Osteocyte (in vitro differentiated cells): ENCODE measurements around the gene ASIC2. TPM values are rescaled to one million over a fixed set of nuclear protein-coding genes. Genes with fewer than 3 reads are reported as not detected.

Experiments
- DNase-seq: peaks from one replicate; pipeline ENCODE4 v3.0.0; 2021; ENCODE audit warnings: mixed read lengths; ENCODE audit not compliant: unreplicated experiment; ENCODE audit errors: extremely low spot score
- H3K27ac Mint-ChIP-seq: one replicate; pipeline ENCODE4 v1.8.0; 2021; ENCODE audit warnings: mild to moderate bottlenecking, mixed read lengths; ENCODE audit not compliant: unreplicated experiment
- H3K27me3 Mint-ChIP-seq: one replicate; pipeline ENCODE4 v1.8.0; 2021; ENCODE audit warnings: mixed read lengths; ENCODE audit not compliant: unreplicated experiment
- H3K36me3 Mint-ChIP-seq: one replicate; pipeline ENCODE4 v1.8.0; 2021; ENCODE audit warnings: mixed read lengths; ENCODE audit not compliant: unreplicated experiment
- H3K4me1 Mint-ChIP-seq: one replicate; pipeline ENCODE4 v1.8.0; 2021; ENCODE audit warnings: mixed read lengths; ENCODE audit not compliant: unreplicated experiment
- H3K4me3 Mint-ChIP-seq: one replicate; pipeline ENCODE4 v1.8.0; 2021; ENCODE audit warnings: mild to moderate bottlenecking, moderate library complexity, mixed read lengths; ENCODE audit not compliant: unreplicated experiment
- H3K9me3 Mint-ChIP-seq: one replicate; pipeline ENCODE4 v1.8.0; 2021; ENCODE audit warnings: mixed read lengths; ENCODE audit not compliant: unreplicated experiment
- CTCF ChIP-seq: fragments of 200-600 bp; sonication (generic); IDR thresholded peaks from 2 replicates; pipeline ENCODE4 v1.5.0; 2021; ENCODE audit warnings: antibody characterized with exemption, mild to moderate bottlenecking, moderate library complexity
- total RNA-seq: library from RNA; stranded (reverse); gene quantifications from 2 replicates; pipeline ENCODE4 v1.2.1, GENCODE V29; 2021

The ASIC2 gene
- total RNA-seq, 1 donor from 2014 or later: not detected

GRCh38 chr17:33106525-33107165 is 186.4 kb downstream of the ASIC2 start:
- no peaks in the 10 kb centered on the region for H3K36me3 Mint-ChIP-seq
- H3K27ac Mint-ChIP-seq: no peak overlapping the region
- H3K4me3 Mint-ChIP-seq: no peak overlapping the region
- H3K4me1 Mint-ChIP-seq: no peaks in the 10 kb centered on the region
- no peak for DNase-seq
- no peaks in the 10 kb centered on the region for H3K27me3 Mint-ChIP-seq
- no peak for TF ChIP-seq CTCF
- peaks cover 15% of the 10 kb centered on the region for H3K9me3 Mint-ChIP-seq

DNA sequence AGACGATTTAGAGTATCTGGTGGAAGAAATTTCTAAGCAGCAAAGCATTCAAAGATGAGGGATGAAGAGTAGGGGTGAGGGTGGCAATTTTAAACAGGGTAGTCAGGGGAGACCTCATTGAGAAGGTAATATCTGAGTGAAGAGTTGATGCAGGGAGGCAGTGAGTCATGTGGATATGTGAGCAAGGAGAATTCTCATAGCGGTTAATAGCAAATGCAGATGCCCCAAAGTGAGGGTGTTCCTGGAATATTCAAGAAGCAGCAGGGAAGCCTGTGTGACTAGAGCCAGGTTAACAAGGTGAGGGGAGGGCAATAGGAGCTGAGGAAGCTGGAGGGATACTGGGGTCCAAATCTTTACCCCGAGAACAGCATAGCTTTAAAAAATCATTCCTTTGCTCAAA is 187.2 kb downstream of the ASIC2 start:
- H3K9me3 Mint-ChIP-seq: peaks cover 13% of the 10 kb centered on the region
- TF ChIP-seq CTCF: no peak
- H3K36me3 Mint-ChIP-seq: no peaks in the 10 kb centered on the region
- no peak overlapping the region for H3K4me3 Mint-ChIP-seq
- no peak for DNase-seq
- H3K27me3 Mint-ChIP-seq: no peaks in the 10 kb centered on the region
- H3K4me1 Mint-ChIP-seq: no peaks in the 10 kb centered on the region
- no peak overlapping the region for H3K27ac Mint-ChIP-seq

DNA sequence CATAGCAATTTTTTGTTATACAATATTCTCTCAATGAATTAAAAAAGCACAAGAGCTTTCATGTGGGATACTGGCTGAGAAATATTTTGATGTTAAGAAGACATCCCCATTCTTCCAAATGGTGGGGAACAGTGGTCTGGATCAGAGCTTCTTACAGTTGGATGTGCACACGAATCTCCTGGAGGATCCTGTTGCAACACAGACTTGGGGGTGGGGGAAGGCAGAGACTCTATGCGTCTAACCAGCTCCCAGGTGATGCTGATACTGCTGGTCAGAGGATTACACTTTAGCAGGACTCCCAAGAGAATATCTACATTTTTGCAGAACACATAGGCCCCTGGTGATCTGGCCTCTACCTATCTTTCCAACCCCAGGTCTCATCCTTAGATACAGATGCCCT is 193.2 kb downstream of the ASIC2 start:
- H3K4me1 Mint-ChIP-seq: no peaks in the 10 kb centered on the region
- TF ChIP-seq CTCF: no peak
- H3K27ac Mint-ChIP-seq: no peak overlapping the region
- H3K4me3 Mint-ChIP-seq: no peak overlapping the region
- no peaks in the 10 kb centered on the region for H3K27me3 Mint-ChIP-seq
- no peak for DNase-seq
- no peaks in the 10 kb centered on the region for H3K9me3 Mint-ChIP-seq
- H3K36me3 Mint-ChIP-seq: no peaks in the 10 kb centered on the region

DNA sequence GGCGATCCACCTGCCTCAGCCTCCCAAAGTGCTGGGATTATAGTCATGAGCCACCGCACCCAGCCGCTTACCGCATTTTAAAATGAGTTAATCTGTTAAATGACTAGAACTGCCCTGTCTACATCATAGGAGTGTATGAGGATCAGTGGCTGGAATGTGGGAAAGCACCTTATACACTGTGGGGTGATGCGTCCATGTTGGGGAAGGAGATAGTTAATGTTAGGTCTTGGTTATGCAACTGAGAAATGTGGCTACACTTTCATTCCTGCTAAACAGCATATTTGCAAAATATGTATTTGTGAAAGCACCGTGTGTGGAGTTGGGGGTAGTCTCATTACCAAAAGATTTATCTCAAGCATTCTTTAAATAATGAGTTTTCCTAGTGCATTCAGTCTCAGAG is 193.8 kb downstream of the ASIC2 start:
- H3K36me3 Mint-ChIP-seq: no peaks in the 10 kb centered on the region
- TF ChIP-seq CTCF: no peak
- H3K27ac Mint-ChIP-seq: no peak overlapping the region
- no peak overlapping the region for H3K4me3 Mint-ChIP-seq
- H3K27me3 Mint-ChIP-seq: no peaks in the 10 kb centered on the region
- H3K4me1 Mint-ChIP-seq: no peaks in the 10 kb centered on the region
- H3K9me3 Mint-ChIP-seq: no peaks in the 10 kb centered on the region
- DNase-seq: no peak

GRCh38 chr17:33097411-33097810 is 195.7 kb downstream of the ASIC2 start:
- no peaks in the 10 kb centered on the region for H3K36me3 Mint-ChIP-seq
- no peaks in the 10 kb centered on the region for H3K4me1 Mint-ChIP-seq
- no peaks in the 10 kb centered on the region for H3K27me3 Mint-ChIP-seq
- no peak for DNase-seq
- no peaks in the 10 kb centered on the region for H3K9me3 Mint-ChIP-seq
- H3K4me3 Mint-ChIP-seq: no peak overlapping the region
- H3K27ac Mint-ChIP-seq: no peak overlapping the region
- no peak for TF ChIP-seq CTCF
